Osteoblast (primary cell): ENCODE data around the gene GAGE12J. TPM values are rescaled to one million over a fixed set of nuclear protein-coding genes. Genes with fewer than 3 reads are reported as not detected.
A peak's percentile ranks its signal among the peaks of the same experiment; 100 is the strongest.
"Not testable (repeated sequence)": the region's sequence is repeated elsewhere in the genome, so short reads cannot be mapped to it uniquely, and the experiment has no call there.

Experiments used
- DNase-seq: peaks from one replicate; pipeline ENCODE4 v3.0.0; 2011; ENCODE audit warnings: low spot score, mixed read lengths; ENCODE audit not compliant: insufficient read length; ENCODE audit errors: missing footprints
- H2AFZ ChIP-seq: 2 replicates; pipeline ENCODE4 v1.6.0; 2011; ENCODE audit warnings: mild to moderate bottlenecking, low read length
- H3K27ac ChIP-seq: 2 replicates; pipeline ENCODE4 v1.5.1; 2011; ENCODE audit warnings: mild to moderate bottlenecking, low read depth, low read length, moderate library complexity
- H3K27me3 ChIP-seq: 2 replicates; pipeline ENCODE4 v1.6.0; 2012; ENCODE audit warnings: mild to moderate bottlenecking, control low read depth, inconsistent platforms, low read length, moderate library complexity; ENCODE audit not compliant: insufficient read depth
- H3K36me3 ChIP-seq: 2 replicates; pipeline ENCODE4 v1.5.1; 2011; ENCODE audit warnings: mild to moderate bottlenecking, low read length, control low read depth, moderate library complexity; ENCODE audit not compliant: insufficient read depth
- H3K4me1 ChIP-seq: 2 replicates; pipeline ENCODE4 v1.5.1; 2011; ENCODE audit warnings: mild to moderate bottlenecking, low read length, control low read depth, moderate library complexity; ENCODE audit not compliant: insufficient read depth
- H3K4me2 ChIP-seq: 2 replicates; pipeline ENCODE4 v1.6.0; 2011; ENCODE audit warnings: mild to moderate bottlenecking, low read length; ENCODE audit not compliant: insufficient read depth
- H3K4me3 ChIP-seq: fragments of 200-600 bp; sonication (generic); 3 replicates; pipeline ENCODE4 v1.5.1; 2012; ENCODE audit warnings: mild to moderate bottlenecking, low read length, inconsistent platforms; ENCODE audit not compliant: insufficient read depth
- H3K79me2 ChIP-seq: 2 replicates; pipeline ENCODE4 v1.6.0; 2012; ENCODE audit warnings: mild to moderate bottlenecking, low read length, control low read depth, inconsistent platforms; ENCODE audit not compliant: insufficient read depth
- H3K9me3 ChIP-seq: 2 replicates; pipeline ENCODE4 v1.5.1; 2011; ENCODE audit warnings: low read depth, low read length, control low read depth
- H4K20me1 ChIP-seq: 2 replicates; pipeline ENCODE4 v1.6.0; 2012; ENCODE audit warnings: mild to moderate bottlenecking, low read length, control low read depth; ENCODE audit not compliant: insufficient read depth
- CTCF ChIP-seq: IDR thresholded peaks from 2 replicates; pipeline ENCODE4 v1.5.1; 2011; ENCODE audit warnings: mild to moderate bottlenecking, low read depth, low read length, moderate library complexity; ENCODE audit errors: extremely low read depth
- total RNA-seq: library from RNA; depleted of rRNA; stranded (reverse); fragments of >200 nt; gene quantifications from 2 replicates; pipeline ENCODE4 v1.2.3, GENCODE V29; 2012

Gene GAGE12J
- total RNA-seq, 1 donor = not detected

DNA sequence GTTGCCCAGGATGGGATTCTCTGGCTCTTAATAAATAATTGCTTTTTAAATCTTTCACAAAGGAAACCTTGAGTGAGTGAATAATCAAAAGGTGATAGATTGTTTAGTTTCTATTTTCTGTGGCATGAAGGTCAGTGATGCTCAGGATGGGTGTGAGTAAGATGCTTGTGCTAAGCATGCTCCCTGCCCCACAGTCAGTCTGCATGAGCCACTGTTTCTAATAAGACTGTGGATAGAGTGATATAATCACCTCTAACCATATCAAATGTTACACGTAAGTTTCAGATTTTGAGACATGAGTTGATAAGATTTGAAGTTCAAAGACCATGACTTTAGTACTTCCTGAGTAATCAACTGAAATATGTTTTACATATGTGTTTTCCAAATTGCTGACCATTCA is 21.1 kb upstream of the GAGE12J start:
- Histone ChIP-seq H3K4me1 (no peaks in the 10 kb centered on the region), H3K36me3 (no peaks in the 10 kb centered on the region), H3K79me2 (no peaks in the 10 kb centered on the region), H4K20me1 (no peaks in the 10 kb centered on the region), H2AFZ (no peak overlapping the region), H3K27me3 (no peaks in the 10 kb centered on the region), H3K27ac (no peak overlapping the region), H3K9me3 (no peaks in the 10 kb centered on the region), H3K4me2 (no peak overlapping the region), H3K4me3 (no peak overlapping the region)
- DNase-seq = peak; percentile 55
- TF ChIP-seq CTCF = no peak

DNA sequence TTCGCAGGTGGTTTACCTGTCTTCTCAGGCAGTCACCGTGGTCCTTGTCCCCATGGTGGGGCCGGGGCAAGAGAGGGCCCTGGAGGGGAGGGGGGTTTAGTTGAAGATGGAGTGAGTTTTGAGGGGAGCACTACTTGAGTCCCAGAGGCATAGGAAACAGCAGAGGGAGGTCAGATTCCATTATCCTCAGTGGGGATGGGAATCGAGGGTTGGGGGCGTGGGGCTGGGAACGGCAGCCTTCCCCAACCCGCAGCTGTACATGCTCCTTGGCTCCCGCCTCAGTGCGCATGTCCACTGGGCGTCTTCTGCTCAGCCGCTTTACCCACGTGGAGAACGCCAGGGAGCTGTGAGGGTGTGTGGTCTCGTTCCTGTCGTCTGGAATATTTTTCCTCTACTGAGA is 18.5 kb upstream of the GAGE12J start, which contains the start of gene GAGE10:
Gene GAGE10, plus strand, starts transcription at position 301 of the 400 bp plus-strand sequence. CDS start 1,214 bp downstream, outside the sequence.
- H4K20me1 ChIP-seq = no peaks in the 10 kb centered on the region
- no peak for TF ChIP-seq CTCF
- H3K4me3 ChIP-seq = no peak within 1 kb of the TSS
- no peak within 1 kb of the TSS for H2AFZ ChIP-seq
- peak; percentile 65 for DNase-seq
- H3K79me2 ChIP-seq = no peaks in the 10 kb centered on the region
- H3K36me3 ChIP-seq = no peaks in the 10 kb centered on the region
- no peak within 1 kb of the TSS for H3K27ac ChIP-seq
- H3K4me1 ChIP-seq = no peaks in the 10 kb centered on the region
- no peaks in the 10 kb centered on the region for H3K27me3 ChIP-seq
- H3K4me2 ChIP-seq = no peak within 1 kb of the TSS
- H3K9me3 ChIP-seq = no peaks in the 10 kb centered on the region

DNA sequence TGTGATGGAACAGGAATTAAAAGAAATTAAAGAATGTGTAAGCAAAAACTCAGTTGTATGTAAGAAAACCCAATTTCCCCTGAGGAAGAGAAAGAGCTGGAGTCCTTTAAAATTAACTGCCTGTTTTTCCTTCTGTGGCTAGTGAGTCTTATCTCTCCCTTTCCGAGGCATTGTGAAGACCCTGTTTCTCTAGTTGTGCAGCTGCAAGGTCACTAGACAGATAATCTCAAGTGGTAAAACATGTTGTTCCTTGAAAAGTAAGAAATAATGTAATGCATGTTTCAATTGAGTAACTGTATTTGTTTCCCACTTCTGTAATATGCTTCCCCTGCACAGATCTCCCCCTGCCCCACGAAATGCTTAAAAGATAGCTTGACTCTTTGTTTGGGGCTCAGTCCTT is 14.1 kb upstream of the GAGE12J start:
- H2AFZ ChIP-seq, H3K4me1 ChIP-seq, H3K4me3 ChIP-seq, H3K4me2 ChIP-seq, H3K36me3 ChIP-seq, H4K20me1 ChIP-seq, H3K27ac ChIP-seq, H3K9me3 ChIP-seq, H3K27me3 ChIP-seq, DNase-seq, H3K79me2 ChIP-seq: not testable (repeated sequence)

GRCh38 chrX:49308604-49309269 is 13.1 kb upstream of the GAGE12J start:
- peak overlapping the region; percentile 83 for H3K4me2 ChIP-seq
- H3K36me3 ChIP-seq = no peaks in the 10 kb centered on the region
- H3K27me3 ChIP-seq = no peaks in the 10 kb centered on the region
- TF ChIP-seq CTCF = no peak
- H3K4me3 ChIP-seq = peak overlapping the region; percentile 65
- H3K9me3 ChIP-seq = no peaks in the 10 kb centered on the region
- DNase-seq = peak; percentile 60
- no peak overlapping the region for H3K27ac ChIP-seq
- peak overlapping the region; percentile 80 for H2AFZ ChIP-seq
- no peaks in the 10 kb centered on the region for H4K20me1 ChIP-seq
- H3K4me1 ChIP-seq = no peaks in the 10 kb centered on the region
- H3K79me2 ChIP-seq = no peaks in the 10 kb centered on the region
